Measurements from ENCODE around the gene RAPH1.
"Not testable (repeated sequence)": the region's sequence is repeated elsewhere in the genome, so short reads cannot be mapped to it uniquely, and the experiment has no call there.

The RAPH1 gene

GRCh38 chr2:203544402-203544801 is 9.3 kb upstream of the RAPH1 start:
- DNase-seq (ENCODE audit: low spot score) = no peak

- DNase-seq (ENCODE audit: low spot score) = peak; percentile 4
Measured at GRCh38 chr2:203543898-203544328, 8.8 kb upstream of the RAPH1 start.

- not testable (repeated sequence) for DNase-seq (ENCODE audit: low spot score)
Measured at GRCh38 chr2:203540598-203540997, 5.5 kb upstream of the RAPH1 start.

GRCh38 chr2:203538237-203538636 is 3.1 kb upstream of the RAPH1 start:
- DNase-seq (ENCODE audit: low spot score) = not testable (repeated sequence)

- DNase-seq (ENCODE audit: low spot score) = not testable (repeated sequence)
Measured at GRCh38 chr2:203536586-203536951, 1.5 kb upstream of the RAPH1 start.

- DNase-seq (ENCODE audit: low spot score) = peak; percentile 21
Measured at GRCh38 chr2:203535784-203536585, 884 bp upstream of the RAPH1 start.

- peak; percentile 26 for DNase-seq (ENCODE audit: low spot score)
Measured at GRCh38 chr2:203534621-203535077, 452 bp downstream of the RAPH1 start.

GRCh38 chr2:203533676-203534591 is 1.2 kb downstream of the RAPH1 start:
- DNase-seq (ENCODE audit: low spot score) = peak; percentile 48

GRCh38 chr2:203532957-203533658 is 2.0 kb downstream of the RAPH1 start:
- DNase-seq (ENCODE audit: low spot score) = peak; percentile 11

GRCh38 chr2:203527719-203528118 is 7.4 kb downstream of the RAPH1 start:
- no peak for DNase-seq (ENCODE audit: low spot score)

- DNase-seq (ENCODE audit: low spot score) = peak; percentile 24
Measured at GRCh38 chr2:203513268-203513667, 21.8 kb downstream of the RAPH1 start.

- DNase-seq (ENCODE audit: low spot score) = no peak
Measured at GRCh38 chr2:203510941-203511305, 24.2 kb downstream of the RAPH1 start.

GRCh38 chr2:203510256-203510940 is 24.7 kb downstream of the RAPH1 start:
- no peak for DNase-seq (ENCODE audit: low spot score)

- DNase-seq (ENCODE audit: low spot score) = not testable (repeated sequence)
Measured at GRCh38 chr2:203503460-203503859, 31.6 kb downstream of the RAPH1 start.

- DNase-seq (ENCODE audit: low spot score) = no peak
Measured at GRCh38 chr2:203501873-203502272, 33.2 kb downstream of the RAPH1 start.

- no peak for DNase-seq (ENCODE audit: low spot score)
Measured at GRCh38 chr2:203500951-203501350, 34.1 kb downstream of the RAPH1 start.

GRCh38 chr2:203500297-203500696 is 34.8 kb downstream of the RAPH1 start:
- no peak for DNase-seq (ENCODE audit: low spot score)

GRCh38 chr2:203498161-203498560 is 36.9 kb downstream of the RAPH1 start:
- DNase-seq (ENCODE audit: low spot score) = peak; percentile 86

GRCh38 chr2:203492965-203493364 is 42.1 kb downstream of the RAPH1 start:
- DNase-seq (ENCODE audit: low spot score) = peak; percentile 9

GRCh38 chr2:203490391-203490790 is 44.7 kb downstream of the RAPH1 start:
- no peak for DNase-seq (ENCODE audit: low spot score)

- peak; percentile 6 for DNase-seq (ENCODE audit: low spot score)
Measured at GRCh38 chr2:203489531-203489930, 45.6 kb downstream of the RAPH1 start.

Data from kidney tubule cell (primary cell).